HG03139 (cell line): Measurements from ENCODE around the gene LTBP1.

Source experiments
- ATAC-seq: cut with Tn5 transposase; IDR thresholded peaks from one replicate; pipeline ENCODE4 v1.9.1; 2021; ENCODE audit not compliant: unreplicated experiment

Gene LTBP1

GRCh38 chr2:33289961-33290360 lies 343.2 kb downstream of the LTBP1 start:
- no peak for ATAC-seq

GRCh38 chr2:33291278-33292013 lies 344.7 kb downstream of the LTBP1 start:
- ATAC-seq = no peak

GRCh38 chr2:33292063-33292462 lies 345.3 kb downstream of the LTBP1 start:
- no peak for ATAC-seq

GRCh38 chr2:33292981-33293595 lies 346.3 kb downstream of the LTBP1 start:
- no peak for ATAC-seq

GRCh38 chr2:33298233-33298632 lies 351.5 kb downstream of the LTBP1 start:
- ATAC-seq = no peak

GRCh38 chr2:33301355-33301754 lies 354.6 kb downstream of the LTBP1 start:
- ATAC-seq = no peak

- ATAC-seq = no peak
Measured at GRCh38 chr2:33302348-33302747, 355.6 kb downstream of the LTBP1 start.

GRCh38 chr2:33304032-33304864 lies 357.5 kb downstream of the LTBP1 start:
- ATAC-seq = no peak

GRCh38 chr2:33307659-33308270 lies 361.0 kb downstream of the LTBP1 start:
- no peak for ATAC-seq

- no peak for ATAC-seq
Measured at GRCh38 chr2:33312355-33312754, 365.6 kb downstream of the LTBP1 start.

GRCh38 chr2:33313039-33313438 lies 366.3 kb downstream of the LTBP1 start:
- no peak for ATAC-seq

- no peak for ATAC-seq
Measured at GRCh38 chr2:33314541-33314940, 367.8 kb downstream of the LTBP1 start.

- no peak for ATAC-seq
Measured at GRCh38 chr2:33316328-33316727, 369.6 kb downstream of the LTBP1 start.

- ATAC-seq = no peak
Measured at GRCh38 chr2:33317369-33318007, 370.7 kb downstream of the LTBP1 start.

GRCh38 chr2:33318456-33318855 lies 371.7 kb downstream of the LTBP1 start:
- ATAC-seq = no peak

GRCh38 chr2:33320573-33320972 lies 373.8 kb downstream of the LTBP1 start:
- ATAC-seq = no peak

- peak; percentile 51 for ATAC-seq
Measured at GRCh38 chr2:33321236-33321771, 374.6 kb downstream of the LTBP1 start.

- ATAC-seq = no peak
Measured at GRCh38 chr2:33321876-33322483, 375.2 kb downstream of the LTBP1 start.

GRCh38 chr2:33322612-33323011 lies 375.9 kb downstream of the LTBP1 start:
- peak; percentile 50 for ATAC-seq

- no peak for ATAC-seq
Measured at GRCh38 chr2:33323957-33324356, 377.2 kb downstream of the LTBP1 start.
